ENCODE measurements around the gene ITPR1. TPM values are rescaled to one million over a fixed set of nuclear protein-coding genes. Genes with fewer than 3 reads are reported as not detected.

Gene ITPR1
- total and polyA plus RNA-seq, 12 donors, result 9.7 to 40.3 (median 18.8) TPM

GRCh38 chr3:4754180-4755086 lies 261.3 kb downstream of the ITPR1 start:
- H3K4me3 ChIP-seq, result no peak overlapping the region
- intact Hi-C loops (cut with DNase I), result loop anchor here in 1 of 10 donors (5.0 kb wide), 1 partner anchor 73 kb away; no protein-coding TSS in a partner anchor
- 66% methylated on average over 7 of the region's 7 CpGs for WGBS, 2 donors
- no peaks in the 10 kb centered on the region for H3K27me3 ChIP-seq
- DNase-seq, result no peak
- H3K36me3 ChIP-seq, result peaks cover 0 to 16% (median 0%) of the 10 kb centered on the region in 9 donors
- H3K9me3 ChIP-seq, result no peaks in the 10 kb centered on the region
- peak overlapping the region in 8 of 10 donors; percentile 4 to 74 (median 20) for H3K27ac ChIP-seq
- no peak for TF ChIP-seq CTCF (IDR thresholded peaks at IDR 0.05)
- H3K4me1 ChIP-seq, result peaks cover 8 to 60% (median 39%) of the 10 kb centered on the region in 9 donors
- ATAC-seq, result no peak

GRCh38 chr3:4755566-4755965 lies 262.4 kb downstream of the ITPR1 start:
- Histone ChIP-seq H3K27ac (peak overlapping the region in 6 of 10 donors; percentile 13 to 74 (median 34)), H3K4me3 (no peak overlapping the region), H3K27me3 (no peaks in the 10 kb centered on the region), H3K9me3 (peaks cover 0 to 6% (median 0%) of the 10 kb centered on the region in 11 donors), H3K4me1 (peaks cover 8 to 50% (median 29%) of the 10 kb centered on the region in 9 donors), H3K36me3 (peaks cover 0 to 26% (median 0%) of the 10 kb centered on the region in 9 donors)
- DNase-seq (no peak), ATAC-seq (no peak)
- 97 to 98% methylated on average over 4 of the region's 4 CpGs for WGBS, 2 donors
- TF ChIP-seq CTCF (IDR thresholded peaks at IDR 0.05), result no peak
- intact Hi-C loops (cut with DNase I), result no loop called here

DNA sequence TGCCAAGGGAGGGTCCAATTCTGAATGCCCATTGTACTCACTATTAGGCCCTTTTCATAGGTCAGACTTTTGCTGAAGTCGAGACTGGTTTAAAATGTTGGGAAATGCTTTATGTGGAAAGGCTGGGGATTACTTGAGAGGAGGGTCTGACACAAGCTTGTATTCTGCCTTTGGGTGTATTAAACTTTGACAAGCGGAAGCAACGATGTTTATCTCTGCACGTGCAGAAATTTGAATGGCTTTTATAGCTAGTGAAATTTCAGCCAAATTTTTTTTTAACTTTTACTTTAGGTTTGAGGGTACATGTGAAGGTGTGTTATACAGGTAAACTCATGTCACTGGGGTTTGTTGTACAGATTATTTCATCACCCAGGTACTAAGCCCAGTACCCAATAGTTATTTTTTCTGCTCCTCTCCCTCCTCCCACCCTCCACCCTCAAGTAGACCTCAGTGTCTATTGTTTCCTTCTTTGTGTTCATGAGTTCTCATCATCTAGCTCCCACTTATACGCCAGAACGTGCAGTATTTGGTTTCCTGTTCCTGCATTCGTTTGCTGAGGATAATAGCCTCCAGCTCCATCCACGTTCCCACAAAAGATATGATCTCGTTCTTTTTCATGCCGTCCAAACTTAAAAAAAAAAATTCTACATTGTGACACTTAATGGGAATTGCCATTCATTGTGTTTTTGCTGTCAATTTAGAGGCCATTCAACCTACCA lies 263.1 kb downstream of the ITPR1 start:
- DNase-seq, result no peak
- Histone ChIP-seq H3K36me3 (peaks cover 0 to 32% (median 0%) of the 10 kb centered on the region in 9 donors), H3K4me1 (peaks cover 8 to 44% (median 23%) of the 10 kb centered on the region in 9 donors), H3K9me3 (peaks cover 0 to 8% (median 0%) of the 10 kb centered on the region in 11 donors), H3K27ac (peak overlapping the region in 2 of 10 donors; percentile 13 to 74), H3K4me3 (no peak overlapping the region), H3K27me3 (no peaks in the 10 kb centered on the region)
- TF ChIP-seq CTCF (IDR thresholded peaks at IDR 0.05), result no peak
- ATAC-seq, result no peak
- intact Hi-C loops (cut with DNase I), result no loop called here
- 71 to 78% methylated on average over 10 of the region's 10 CpGs for WGBS, 2 donors

DNA sequence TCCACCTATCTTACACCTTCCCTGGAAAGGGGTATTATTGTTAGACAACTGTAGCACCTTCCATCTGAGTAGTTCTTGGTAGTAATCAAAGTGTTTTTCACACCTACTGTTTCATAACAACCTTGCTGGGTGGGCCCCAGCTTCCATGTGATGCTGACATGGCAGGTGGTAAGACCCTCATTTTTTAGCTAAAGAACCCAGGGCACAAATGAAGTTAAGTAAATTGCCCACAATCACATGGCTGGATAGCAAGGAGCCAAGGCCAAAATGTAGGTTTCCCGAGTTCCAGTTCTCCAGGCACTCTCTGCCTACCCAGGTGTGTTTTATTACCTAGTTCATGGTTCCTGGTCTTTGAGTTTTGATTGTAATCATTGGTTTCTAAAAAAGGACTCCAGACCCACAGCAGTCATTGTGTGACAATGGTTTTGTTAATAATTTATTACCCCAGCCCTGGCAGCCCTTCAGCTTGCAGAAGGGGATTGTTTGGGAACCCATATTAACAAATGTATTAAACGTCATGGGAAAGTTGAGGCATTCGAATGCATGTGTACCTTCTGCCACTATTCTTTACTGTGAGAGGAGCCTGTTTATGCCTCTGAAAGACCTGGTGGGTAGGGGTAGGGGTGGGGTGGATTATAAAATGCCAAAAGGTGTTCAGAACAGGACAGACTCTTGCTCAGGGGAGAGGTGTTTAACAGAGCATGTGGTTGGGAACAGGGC lies 263.9 kb downstream of the ITPR1 start:
- Histone ChIP-seq H3K27ac (peak overlapping the region in 1 of 10 donors; percentile 8), H3K4me1 (peaks cover 2 to 36% (median 17%) of the 10 kb centered on the region in 9 donors), H3K36me3 (peaks cover 0 to 39% (median 0%) of the 10 kb centered on the region in 9 donors), H3K27me3 (no peaks in the 10 kb centered on the region), H3K4me3 (no peak overlapping the region), H3K9me3 (peaks cover 0 to 8% (median 0%) of the 10 kb centered on the region in 11 donors)
- DNase-seq, result no peak
- intact Hi-C loops (cut with DNase I), result no loop called here
- no peak for TF ChIP-seq CTCF (IDR thresholded peaks at IDR 0.05)
- no peak for ATAC-seq
- WGBS, 2 donors, result 85 to 90% methylated on average over 3 of the region's 3 CpGs

Data from heart right ventricle (tissue), 16 donors.